SKM-1 treated with dmso at 0.1 percent for 144 hours (cell line): ENCODE data around the gene MS4A8.

ENCODE experiments used
- DNase-seq: peaks from one replicate; lab custom pipeline; 2025; ENCODE audit not compliant: unreplicated experiment; lab: John Stamatoyannopoulos, UW

Gene MS4A8

GRCh38 chr11:60762851-60763691, 63.7 kb downstream of the MS4A8 start:
- DNase-seq: no peak

- DNase-seq: no peak
These were observed 64.4 kb downstream of the MS4A8 start for GRCh38 chr11:60763692-60764369.

GRCh38 chr11:60764879-60765278, 65.5 kb downstream of the MS4A8 start:
- no peak for DNase-seq

DNA sequence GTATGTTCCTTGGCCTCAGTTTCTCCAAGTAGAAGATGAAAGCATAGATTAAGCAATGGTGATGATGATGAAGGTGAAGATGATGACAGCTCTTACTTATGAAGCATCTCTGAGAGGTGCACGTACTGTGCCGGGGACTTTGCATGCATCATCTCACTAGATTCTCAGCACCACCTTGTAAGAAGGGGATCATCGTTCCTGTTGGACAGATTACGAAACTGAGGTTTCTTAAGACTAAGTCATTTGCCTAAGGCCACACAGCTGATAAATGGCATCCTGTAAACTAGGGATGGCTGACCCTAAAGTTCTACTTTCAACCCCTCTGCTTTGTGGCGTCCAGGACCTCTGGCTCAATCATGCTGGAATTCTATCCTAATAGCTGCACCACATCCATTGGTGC, 65.9 kb downstream of the MS4A8 start:
- no peak for DNase-seq
